Activated CD8-positive, alpha-beta memory T cell treated with anti-CD3 and anti-CD28 coated beads, Interleukin-2, amount 50 U/mL, for 24 hours (primary cell): ENCODE results near the gene KIF26B.

ENCODE experiments used
- DNase-seq: peaks from one replicate; pipeline ENCODE4 v3.0.0-alpha.2; 2020; ENCODE audit errors: extremely low read depth

KIF26B gene

GRCh38 chr1:245241526-245242130, 86.8 kb downstream of the KIF26B start:
- no peak for DNase-seq

GRCh38 chr1:245242989-245243388, 88.2 kb downstream of the KIF26B start:
- DNase-seq = no peak

- no peak for DNase-seq
Observed at GRCh38 chr1:245245021-245245667, 90.4 kb downstream of the KIF26B start.

GRCh38 chr1:245246433-245246832, 91.6 kb downstream of the KIF26B start:
- DNase-seq = no peak

GRCh38 chr1:245247356-245247755, 92.6 kb downstream of the KIF26B start:
- DNase-seq = no peak

- DNase-seq = no peak
Observed at GRCh38 chr1:245247801-245248200, 93.0 kb downstream of the KIF26B start.

- DNase-seq = no peak
Observed at GRCh38 chr1:245248231-245248731, 93.5 kb downstream of the KIF26B start.

- no peak for DNase-seq
Observed at GRCh38 chr1:245255783-245256182, 101.0 kb downstream of the KIF26B start.

- no peak for DNase-seq
Observed at GRCh38 chr1:245256528-245256927, 101.7 kb downstream of the KIF26B start.

GRCh38 chr1:245258271-245258920, 103.6 kb downstream of the KIF26B start:
- DNase-seq = no peak

- no peak for DNase-seq
Observed at GRCh38 chr1:245260110-245260882, 105.5 kb downstream of the KIF26B start.

- DNase-seq = no peak
Observed at GRCh38 chr1:245260883-245261282, 106.1 kb downstream of the KIF26B start.

GRCh38 chr1:245261786-245262185, 107.0 kb downstream of the KIF26B start:
- no peak for DNase-seq

- DNase-seq = no peak
Observed at GRCh38 chr1:245263529-245264095, 108.8 kb downstream of the KIF26B start.

GRCh38 chr1:245264226-245264625, 109.4 kb downstream of the KIF26B start:
- no peak for DNase-seq

- no peak for DNase-seq
Observed at GRCh38 chr1:245266105-245266504, 111.3 kb downstream of the KIF26B start.

- DNase-seq = no peak
Observed at GRCh38 chr1:245270063-245270462, 115.3 kb downstream of the KIF26B start.

GRCh38 chr1:245270972-245271371, 116.2 kb downstream of the KIF26B start:
- DNase-seq = no peak

GRCh38 chr1:245272676-245273075, 117.9 kb downstream of the KIF26B start:
- DNase-seq = no peak

- no peak for DNase-seq
Observed at GRCh38 chr1:245276445-245276844, 121.7 kb downstream of the KIF26B start.

GRCh38 chr1:245277276-245277675, 122.5 kb downstream of the KIF26B start:
- DNase-seq = no peak

- no peak for DNase-seq
Observed at GRCh38 chr1:245278846-245279245, 124.1 kb downstream of the KIF26B start.
